ENCODE results near the gene SEC22A. TPM values are rescaled to one million over a fixed set of nuclear protein-coding genes. Genes with fewer than 3 reads are reported as not detected.

The SEC22A gene
- total and polyA plus RNA-seq, 9 donors: 10.2 to 45.3 (median 19.9) TPM

DNA sequence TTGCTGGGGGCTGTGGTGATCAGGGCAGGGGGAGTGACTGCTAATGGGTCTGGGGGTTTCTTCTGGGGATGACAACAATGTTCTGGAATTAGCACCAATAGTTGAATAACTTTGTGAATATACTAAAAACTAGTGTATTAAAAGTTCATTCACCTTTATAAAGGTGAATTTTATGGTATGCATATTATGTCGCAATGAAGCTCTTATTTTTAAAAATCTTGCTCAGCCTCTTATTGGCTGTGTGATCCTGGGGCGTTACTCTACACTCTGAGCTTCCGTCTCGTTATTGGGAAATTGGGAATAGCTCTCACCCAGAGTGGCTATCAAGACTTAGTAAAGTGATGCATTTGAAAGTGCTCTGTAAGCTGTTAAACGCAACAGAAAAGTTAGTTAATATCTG is 105.3 kb downstream of the SEC22A start:
- intact Hi-C loops (cut with DNase I): no loop called here
- WGBS, 3 donors: 91 to 94% (median 93%) methylated on average over 5 of the region's 5 CpGs
- no peaks in the 10 kb centered on the region for H3K4me1 ChIP-seq (ENCODE audit: insufficient read depth)

GRCh38 chr3:123310186-123310585 is 108.4 kb downstream of the SEC22A start:
- Histone ChIP-seq H3K27me3 (no peaks in the 10 kb centered on the region), H3K9me3 (no peaks in the 10 kb centered on the region), H3K4me3 (no peak overlapping the region), H3K36me3 (no peaks in the 10 kb centered on the region), H3K27ac (no peak overlapping the region), H3K4me1 (ENCODE audit: insufficient read depth) (no peaks in the 10 kb centered on the region)
- no peak for DNase-seq
- no peak for TF ChIP-seq CTCF (IDR thresholded peaks at IDR 0.05)
- intact Hi-C loops (cut with DNase I): no loop called here
- WGBS, 3 donors: 87 to 94% (median 88%) methylated on average over 8 of the region's 8 CpGs

More for the DNA sequence above, 105.3 kb downstream of the SEC22A start:
- Histone ChIP-seq H3K27ac (no peak overlapping the region), H3K36me3 (no peaks in the 10 kb centered on the region), H3K27me3 (no peaks in the 10 kb centered on the region), H3K4me3 (no peak overlapping the region), H3K9me3 (no peaks in the 10 kb centered on the region)
- no peak for TF ChIP-seq EP300 (IDR thresholded peaks at IDR 0.05)
- no peak for TF ChIP-seq CTCF (IDR thresholded peaks at IDR 0.05)
- no peak for TF ChIP-seq POLR2A (IDR thresholded peaks at IDR 0.05)
- DNase-seq: no peak

- intact Hi-C loops (cut with DNase I): no loop called here
- WGBS, 3 donors: 57 to 67% (median 59%) methylated on average over 6 of the region's 6 CpGs
- no peaks in the 10 kb centered on the region for H3K4me1 ChIP-seq (ENCODE audit: insufficient read depth)
- no peaks in the 10 kb centered on the region for H3K9me3 ChIP-seq
- no peak for DNase-seq
- no peaks in the 10 kb centered on the region for H3K27me3 ChIP-seq
- no peaks in the 10 kb centered on the region for H3K36me3 ChIP-seq
- H3K4me3 ChIP-seq: no peak overlapping the region
- no peak overlapping the region for H3K27ac ChIP-seq
- TF ChIP-seq POLR2A (IDR thresholded peaks at IDR 0.05) (no peak), EP300 (IDR thresholded peaks at IDR 0.05) (no peak), CTCF (IDR thresholded peaks at IDR 0.05) (no peak)
Observed at GRCh38 chr3:123310741-123311140, 109.0 kb downstream of the SEC22A start.

- TF ChIP-seq POLR2A (IDR thresholded peaks at IDR 0.05) (no peak), EP300 (IDR thresholded peaks at IDR 0.05) (no peak), CTCF (IDR thresholded peaks at IDR 0.05) (no peak)
- no peak overlapping the region for H3K4me3 ChIP-seq
- H3K27ac ChIP-seq: no peak overlapping the region
- intact Hi-C loops (cut with DNase I): no loop called here
- H3K9me3 ChIP-seq: no peaks in the 10 kb centered on the region
- WGBS, 3 donors: 75 to 84% (median 83%) methylated on average over 9 of the region's 9 CpGs
- H3K36me3 ChIP-seq: no peaks in the 10 kb centered on the region
- no peaks in the 10 kb centered on the region for H3K27me3 ChIP-seq
- DNase-seq: no peak
- no peaks in the 10 kb centered on the region for H3K4me1 ChIP-seq (ENCODE audit: insufficient read depth)
Observed at GRCh38 chr3:123311201-123311600, 109.5 kb downstream of the SEC22A start.
